ENCODE results near the gene OPCML.

- TF ChIP-seq CTCF (conservative IDR thresholded peaks at IDR 0.05) (no peak), EZH2 (IDR thresholded peaks at IDR 0.05; ENCODE audit: low read depth) (no peak)
These were observed 572.6 kb downstream of the OPCML start for GRCh38 chr11:132959693-132960092.

Measured in PC-9 (cell line).